Activated gamma-delta T cell treated with Interleukin-2 at 50 U/mL for 16 hours (primary cell): ENCODE results near the gene TGFA.

Experiments
- DNase-seq: peaks from one replicate; pipeline ENCODE4 v3.0.0-alpha.2; 2020

Gene TGFA

DNA sequence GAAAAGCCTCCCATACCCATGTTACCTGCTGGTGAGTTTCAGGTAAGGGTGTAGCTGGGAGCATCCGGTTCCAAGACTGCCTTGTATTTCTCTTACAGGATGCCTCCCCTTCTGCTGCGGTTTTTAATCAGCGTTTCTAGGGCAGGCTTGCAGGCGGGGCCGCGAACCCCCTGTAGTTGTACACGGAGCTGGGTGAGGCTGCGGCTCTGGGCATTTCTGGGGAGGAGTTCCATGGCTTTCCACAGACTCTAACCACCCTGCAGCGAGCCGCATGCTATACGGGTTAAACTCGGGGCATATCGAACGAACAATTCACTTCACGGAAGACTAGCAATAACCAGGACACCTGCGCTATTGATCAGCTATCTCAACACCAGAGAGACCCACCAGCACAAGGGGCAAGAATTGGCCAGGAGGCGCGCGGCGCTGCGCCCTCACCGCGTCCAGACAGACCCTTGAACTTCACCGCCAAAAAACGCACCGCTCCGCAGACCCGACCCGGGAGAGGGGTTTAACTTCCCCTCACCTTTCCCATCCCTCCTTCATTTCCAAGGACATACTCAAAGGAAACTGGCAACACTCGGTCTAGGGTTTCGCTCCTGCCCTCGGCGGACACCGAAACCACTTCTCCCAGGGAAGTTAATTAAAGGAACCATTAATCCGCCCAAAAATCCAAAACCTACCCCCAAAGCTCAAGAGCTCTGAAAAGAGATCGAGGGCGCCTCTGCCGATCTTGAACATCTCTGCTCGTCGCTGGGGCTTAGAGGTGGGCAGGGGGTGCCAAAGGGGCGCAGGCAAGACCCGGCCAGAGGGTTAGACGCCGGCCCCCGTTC lies 909 bp downstream of the TGFA start:
- DNase-seq = no peak

DNA sequence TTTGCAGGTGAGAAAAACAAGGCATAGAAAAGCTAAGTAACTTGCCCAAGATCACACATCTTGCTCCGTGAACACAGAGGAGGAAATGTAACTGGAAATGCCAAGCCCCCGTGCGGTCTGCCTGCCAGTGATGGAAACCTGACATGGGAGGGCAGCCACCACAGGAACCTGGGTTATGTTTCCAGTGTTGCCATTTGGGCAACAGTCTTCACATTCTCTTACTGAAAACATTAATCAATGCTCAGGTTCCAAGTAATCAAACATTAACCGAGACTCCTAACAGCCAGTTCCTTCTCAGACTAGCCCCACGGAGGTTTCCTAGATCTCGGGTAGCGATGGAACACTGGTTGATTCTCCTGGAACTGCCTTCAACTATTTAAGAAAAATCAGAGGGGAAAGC lies 2.5 kb downstream of the TGFA start:
- no peak for DNase-seq

DNA sequence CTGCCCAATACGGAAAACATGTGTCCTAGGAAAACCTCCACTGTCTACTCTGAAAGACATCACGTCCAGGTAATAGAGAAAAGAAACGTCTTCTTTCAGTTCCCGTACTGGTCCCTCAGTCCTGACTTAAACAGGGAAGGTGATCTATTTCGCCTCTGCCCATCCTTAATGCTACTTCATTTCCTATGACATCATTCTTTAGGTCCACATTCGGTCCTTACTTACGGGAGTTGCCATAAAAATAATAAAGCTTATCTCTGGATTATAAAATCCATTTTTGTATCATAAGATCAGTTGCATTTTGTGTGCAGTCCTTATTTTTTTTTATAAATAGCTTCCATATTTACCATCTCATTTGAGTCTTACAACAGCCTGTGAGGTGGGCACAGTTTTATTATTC lies 3.7 kb downstream of the TGFA start:
- no peak for DNase-seq

DNA sequence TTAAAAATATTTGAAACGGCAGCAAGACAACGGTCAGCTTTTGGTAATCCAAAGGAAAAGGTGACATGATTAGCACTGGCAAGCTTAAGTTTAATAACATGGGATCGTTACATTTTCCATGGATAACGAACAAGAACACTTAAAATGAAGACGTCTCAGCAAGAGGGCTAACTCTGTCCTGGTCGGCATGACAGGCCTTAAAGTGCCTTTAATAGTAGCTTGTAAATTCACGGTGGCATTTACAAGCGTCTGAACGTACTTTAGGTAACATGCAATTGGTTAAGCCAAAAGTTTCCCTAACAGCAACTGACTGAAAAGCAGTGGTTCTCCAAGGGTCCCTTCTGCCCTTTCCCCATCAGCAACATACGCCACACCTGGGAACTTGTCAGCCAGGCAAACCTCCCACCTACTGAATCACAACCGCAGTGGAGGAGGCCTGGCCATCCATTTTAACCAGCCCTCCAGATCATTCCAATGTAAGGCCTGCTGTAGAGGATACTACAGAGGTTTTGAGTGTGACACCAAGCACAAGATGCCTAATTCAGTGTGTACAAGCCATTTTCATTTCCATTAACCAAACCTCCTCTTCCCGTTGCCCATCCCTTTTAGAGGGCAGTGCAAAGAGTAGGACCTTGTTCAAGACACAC lies 4.4 kb downstream of the TGFA start:
- DNase-seq = no peak

DNA sequence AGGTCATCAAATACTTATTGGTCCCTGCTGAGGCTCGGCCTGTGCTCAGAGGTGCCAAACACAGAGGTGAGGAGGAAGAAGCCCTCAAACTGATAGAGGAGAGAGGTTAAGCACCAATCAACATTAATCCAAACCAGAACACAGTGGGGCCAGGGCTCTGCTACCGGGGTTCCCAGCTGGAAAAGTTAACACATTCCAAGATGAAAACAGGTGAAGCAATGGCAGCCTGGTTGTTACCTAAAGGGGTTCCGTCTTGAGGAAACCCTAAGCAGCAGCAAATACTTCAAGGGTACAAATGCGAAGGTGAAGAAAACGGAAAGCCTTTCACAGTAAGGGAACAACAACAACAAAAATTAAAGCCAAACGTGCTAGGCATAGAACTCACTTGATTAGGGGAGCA lies 5.4 kb downstream of the TGFA start:
- DNase-seq = no peak

DNA sequence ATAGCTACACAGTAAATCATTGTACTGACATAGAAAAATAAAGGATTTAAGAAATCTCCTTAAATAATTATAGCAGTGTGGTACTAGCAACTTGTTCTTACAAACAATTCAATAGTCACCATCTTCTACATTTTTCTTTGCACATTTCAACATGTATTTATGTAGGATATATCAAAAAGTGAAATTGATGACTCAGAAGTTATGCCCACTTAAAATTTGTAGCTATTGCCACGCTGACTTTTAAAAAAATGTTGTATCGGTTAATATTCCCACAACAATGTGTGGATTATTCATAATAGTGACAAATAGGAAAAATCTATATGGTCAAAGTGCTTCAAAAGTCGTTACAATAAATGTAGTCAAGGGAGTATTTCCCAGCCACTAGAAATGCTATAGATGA lies 6.7 kb downstream of the TGFA start:
- DNase-seq = no peak

DNA sequence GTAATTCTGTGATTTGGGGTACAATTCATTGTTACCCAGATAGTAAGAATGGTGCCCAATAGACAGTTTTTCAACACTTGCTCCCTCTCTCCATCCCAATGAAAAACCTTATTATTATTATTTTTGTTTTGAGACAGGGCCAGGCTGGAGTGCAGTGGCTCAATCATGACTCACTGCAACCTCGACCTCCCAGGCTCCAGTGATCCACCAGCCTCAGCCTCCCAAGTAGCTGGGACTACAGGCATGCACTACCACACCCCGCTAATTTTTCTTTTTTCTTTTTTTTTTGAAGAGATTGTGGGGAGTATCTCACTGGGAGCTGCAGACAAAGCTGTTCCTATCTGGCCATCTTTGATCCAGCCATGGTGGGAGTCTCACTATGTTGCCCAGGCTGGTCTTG lies 7.2 kb downstream of the TGFA start:
- DNase-seq = no peak

DNA sequence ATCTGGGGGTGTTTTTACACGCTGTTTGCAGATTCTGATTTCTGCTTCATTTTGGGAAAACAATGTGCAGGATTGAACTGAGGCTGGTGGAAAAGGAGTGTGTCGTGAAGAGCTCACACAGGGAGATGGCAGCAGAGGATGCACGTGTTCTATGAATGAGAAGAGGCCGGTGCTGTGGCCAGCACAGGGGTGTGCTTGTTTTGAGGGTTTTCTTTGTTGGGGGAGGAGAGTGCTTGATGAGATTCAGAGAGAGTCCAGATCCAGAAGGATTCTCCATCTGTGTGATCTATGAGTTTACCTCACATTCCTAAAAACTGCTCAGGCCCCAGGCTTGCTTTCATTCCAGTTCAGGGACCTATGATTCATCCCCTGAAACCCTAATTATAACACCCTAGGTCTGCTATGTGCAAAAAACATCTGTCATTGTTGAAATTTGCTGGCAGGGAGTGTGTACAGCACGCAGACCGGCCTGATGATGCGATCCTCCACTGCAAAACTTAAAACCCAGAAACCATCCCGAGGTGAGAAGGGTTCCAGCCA lies 12.1 kb downstream of the TGFA start:
- no peak for DNase-seq

DNA sequence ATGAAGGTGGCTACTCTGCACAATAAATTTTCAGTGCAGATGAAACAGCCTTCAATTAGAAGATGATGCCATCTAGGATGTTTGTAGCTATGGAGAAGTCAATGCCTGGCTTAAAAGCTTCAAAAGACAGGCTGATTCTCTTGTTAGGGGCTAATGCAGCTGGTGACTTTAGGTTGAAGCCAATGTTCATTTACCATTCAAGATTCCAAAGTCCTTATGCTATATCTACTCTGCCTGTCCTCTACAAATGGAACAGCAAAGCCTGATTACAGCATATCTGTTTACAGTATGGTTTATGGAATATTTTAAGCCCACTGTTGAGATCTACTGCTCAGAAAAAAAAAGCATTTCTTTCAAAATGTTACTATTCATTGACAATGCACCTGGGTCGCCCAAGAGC lies 15.8 kb downstream of the TGFA start:
- no peak for DNase-seq

DNA sequence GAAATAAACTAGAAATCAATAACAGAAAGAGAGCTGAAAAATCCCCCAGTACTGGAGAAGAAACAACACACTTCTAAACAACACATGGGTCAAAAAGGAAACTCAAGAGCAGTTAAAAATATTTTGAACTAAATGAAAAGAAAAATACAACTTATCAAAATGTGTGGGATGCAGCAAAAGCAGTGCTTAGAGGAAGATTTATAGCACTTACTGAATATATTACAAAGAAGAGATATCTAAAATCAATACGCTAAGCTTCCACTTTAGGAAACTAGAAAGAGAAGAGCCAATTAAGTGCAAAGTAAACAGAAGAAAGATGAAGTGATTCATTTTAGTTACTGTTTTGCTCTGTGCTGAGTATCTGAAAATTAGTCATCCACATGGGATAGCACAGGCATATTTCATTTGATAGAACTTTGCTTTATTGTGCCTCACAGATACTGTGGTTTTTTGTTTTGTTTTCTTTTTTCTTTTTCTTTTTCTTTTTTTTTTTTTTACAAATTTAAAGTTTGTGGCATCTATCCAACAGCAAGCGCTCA lies 17.0 kb downstream of the TGFA start:
- DNase-seq = no peak

DNA sequence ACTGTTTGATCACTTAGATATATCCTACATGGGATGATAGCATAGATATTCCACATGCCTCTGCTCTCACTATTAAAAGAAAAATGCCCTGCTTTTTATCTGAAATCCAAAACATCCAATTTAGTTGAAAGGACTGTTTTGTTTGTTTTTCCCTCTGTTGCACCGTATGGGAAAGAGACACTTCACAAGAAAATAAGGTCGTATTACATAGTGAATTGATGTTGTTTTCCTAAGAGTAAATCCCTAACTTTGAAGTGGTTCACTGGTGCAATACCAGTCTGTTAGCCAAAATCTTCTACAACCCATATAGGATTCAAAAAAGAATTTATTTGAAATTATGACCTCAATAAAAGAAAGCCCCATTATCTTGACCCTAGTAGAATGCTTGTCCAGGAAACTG lies 18.1 kb downstream of the TGFA start:
- no peak for DNase-seq

DNA sequence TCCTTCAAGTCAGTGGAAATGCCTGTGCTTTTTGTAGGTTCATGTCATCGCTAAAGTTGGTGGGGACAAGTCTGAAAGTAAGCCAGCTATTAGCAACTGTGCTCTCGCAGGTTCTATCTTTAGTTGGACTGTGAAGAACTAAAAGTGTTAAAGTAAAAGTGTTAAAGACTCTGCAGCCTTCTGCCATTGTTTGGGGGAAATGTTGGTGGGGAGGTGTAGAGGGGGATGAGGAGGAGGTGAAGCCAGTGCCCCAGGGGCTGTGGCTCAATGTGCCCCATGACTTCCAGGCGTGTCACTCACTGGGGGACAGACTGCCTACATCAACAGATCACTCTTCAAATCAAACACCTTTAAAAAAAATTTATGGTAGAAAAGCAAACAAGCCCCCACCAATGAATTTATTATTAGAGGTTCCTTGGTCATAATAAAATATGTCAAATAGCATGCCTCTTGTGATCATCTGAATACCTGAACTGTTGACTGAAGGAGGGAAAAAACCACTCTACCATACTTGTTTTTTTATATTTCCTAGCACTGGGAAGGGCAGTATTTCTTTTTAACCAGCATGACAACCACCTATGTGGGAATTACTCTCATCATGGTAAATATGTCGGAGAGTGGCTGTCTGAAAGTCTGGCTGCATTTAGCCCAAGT lies 19.3 kb downstream of the TGFA start:
- no peak for DNase-seq

DNA sequence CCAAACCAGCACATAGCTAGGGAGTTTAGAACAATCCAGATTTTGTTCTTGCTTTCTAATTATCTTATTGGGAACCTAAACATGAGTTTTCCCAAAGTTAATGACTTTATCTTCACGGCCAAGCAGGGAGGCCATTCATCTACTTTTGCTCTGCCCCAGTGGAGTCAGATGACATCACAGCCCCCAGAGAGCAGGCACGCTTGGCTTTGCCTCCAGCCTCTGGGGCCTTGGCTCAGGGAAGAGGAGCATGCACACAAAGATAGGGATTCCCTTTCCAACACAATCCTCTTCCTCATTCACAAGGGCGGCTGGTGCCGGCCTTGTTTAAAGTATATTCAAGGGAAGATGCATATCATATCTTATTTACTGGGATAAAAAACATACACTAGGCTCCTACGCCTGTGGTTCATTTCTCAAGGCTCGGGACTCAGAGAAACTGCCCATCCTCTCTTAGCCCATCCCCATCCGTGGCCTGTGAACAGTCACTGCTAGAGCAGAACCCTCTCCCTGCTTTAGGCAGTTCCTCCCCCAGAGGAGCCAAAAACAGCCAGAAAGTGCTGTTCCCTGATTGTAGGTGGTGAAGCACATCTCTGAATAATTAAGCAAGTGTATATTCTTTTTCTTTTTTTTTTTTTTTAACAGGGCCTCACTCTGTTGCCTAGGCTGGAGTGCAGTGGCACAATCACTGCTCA lies 21.2 kb downstream of the TGFA start:
- no peak for DNase-seq

DNA sequence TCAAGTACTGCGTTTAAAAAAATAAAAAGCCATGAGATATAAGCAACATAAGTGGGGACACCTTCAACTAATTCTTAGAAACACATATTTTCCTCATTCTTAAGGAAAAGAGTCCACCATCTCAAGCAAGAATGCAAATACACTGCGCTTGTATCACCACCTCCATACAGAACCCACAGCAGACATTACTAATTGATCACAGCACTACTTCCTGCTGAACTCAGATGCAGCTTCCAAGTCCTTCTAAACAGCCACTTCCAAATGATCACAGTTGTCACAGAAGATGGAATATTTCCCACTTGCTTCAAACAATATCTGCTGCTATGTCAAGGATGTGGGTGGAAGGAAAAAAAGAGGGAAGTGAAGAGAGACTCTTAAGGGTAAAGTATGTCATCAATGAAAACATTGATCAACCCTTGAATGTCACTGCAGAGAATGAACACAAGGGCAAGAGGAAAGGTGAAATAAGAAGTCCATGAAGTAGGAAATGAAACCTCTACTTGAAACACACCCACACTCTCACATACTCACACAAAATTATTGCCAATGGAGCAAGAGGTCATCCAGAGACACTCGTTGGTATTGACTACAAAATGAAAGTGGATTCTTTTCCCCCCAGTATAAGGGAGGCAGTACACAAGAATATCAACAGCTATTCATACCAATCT lies 22.1 kb downstream of the TGFA start:
- DNase-seq = no peak

DNA sequence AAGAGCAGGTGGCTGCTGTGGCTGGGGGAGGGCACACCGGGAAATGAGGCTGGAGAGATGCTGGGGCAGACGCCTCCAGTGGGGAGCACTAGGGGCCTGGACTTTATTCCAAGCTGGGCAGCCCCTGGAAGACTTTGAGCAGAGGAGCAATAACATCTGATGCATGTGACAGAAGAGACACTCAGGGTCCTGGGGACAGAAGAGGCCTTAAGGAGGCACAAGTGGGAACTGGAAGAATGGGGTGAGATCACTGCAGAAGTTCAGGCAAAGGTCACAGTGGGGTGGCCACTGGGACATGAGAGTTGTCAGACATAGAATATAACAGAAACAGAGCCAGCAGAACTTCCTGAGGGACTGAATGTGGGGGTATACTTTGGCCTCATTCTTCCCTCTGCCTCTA lies 24.0 kb downstream of the TGFA start:
- no peak for DNase-seq

DNA sequence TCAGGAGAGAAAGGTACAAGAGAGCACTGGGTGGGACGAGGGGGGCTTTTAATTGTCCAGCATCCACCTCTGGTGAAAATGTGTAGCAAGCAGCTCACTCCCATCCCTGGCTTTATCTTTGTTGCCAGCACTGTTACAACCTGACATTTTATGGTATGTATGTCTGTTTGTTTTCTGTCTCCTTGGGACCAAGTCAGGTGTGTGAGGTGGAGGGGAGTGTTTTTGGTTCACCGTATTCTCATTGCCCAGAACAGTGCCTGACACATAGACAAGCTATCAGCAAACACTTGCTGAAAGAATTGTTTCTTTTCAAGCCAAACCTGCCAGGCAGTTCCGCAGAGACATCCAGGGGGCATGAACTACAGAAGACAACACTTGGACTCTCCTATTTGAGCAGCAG lies 24.7 kb downstream of the TGFA start:
- DNase-seq = no peak

DNA sequence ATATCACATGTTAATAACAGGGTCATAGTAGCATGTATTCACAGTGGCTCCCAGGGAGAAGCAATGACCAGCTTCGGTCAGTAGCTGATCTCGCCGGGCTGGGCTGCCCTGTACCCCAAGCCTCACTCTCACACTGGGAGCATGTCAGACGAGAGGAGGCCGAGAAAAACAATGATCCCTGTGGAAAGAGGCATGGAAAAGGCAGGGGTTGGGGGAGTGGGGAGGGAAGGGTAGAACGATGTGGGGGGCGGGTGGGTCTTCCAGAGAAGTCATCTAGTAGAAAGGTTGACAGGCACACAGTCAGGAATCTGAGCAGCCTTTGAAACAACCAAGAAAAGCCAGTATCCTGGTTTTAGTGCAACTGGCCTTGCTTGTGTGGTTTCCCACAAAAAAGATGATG lies 25.4 kb downstream of the TGFA start:
- DNase-seq = no peak

DNA sequence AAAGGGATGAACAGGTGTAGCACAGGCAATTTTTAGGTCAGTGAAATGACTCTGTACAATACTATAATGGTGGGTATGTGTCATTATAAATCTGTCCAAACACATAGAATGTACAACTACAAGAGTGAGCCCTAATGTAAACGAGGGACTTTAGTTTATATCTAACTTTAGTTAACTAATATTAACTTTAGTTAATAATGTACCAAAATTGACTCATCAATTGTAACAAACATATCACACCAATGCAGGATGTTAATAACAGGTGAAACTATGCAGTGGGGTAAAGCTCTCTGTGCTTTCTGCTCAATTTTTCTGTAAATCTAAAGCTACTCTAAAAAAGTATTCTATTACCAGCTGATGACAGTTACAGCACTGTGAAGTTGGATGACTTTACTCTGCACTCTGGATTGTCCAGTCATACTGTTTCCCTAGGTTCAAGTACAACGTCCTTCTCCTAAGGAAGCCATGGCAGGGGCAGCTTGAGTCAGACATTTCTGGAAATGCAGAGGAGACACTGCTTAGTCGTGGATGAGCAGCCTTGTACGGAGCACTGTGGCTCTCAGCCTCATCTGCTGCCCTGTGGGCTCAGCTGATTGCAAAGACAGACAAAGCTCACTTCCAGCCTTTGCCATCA lies 26.1 kb downstream of the TGFA start:
- no peak for DNase-seq

DNA sequence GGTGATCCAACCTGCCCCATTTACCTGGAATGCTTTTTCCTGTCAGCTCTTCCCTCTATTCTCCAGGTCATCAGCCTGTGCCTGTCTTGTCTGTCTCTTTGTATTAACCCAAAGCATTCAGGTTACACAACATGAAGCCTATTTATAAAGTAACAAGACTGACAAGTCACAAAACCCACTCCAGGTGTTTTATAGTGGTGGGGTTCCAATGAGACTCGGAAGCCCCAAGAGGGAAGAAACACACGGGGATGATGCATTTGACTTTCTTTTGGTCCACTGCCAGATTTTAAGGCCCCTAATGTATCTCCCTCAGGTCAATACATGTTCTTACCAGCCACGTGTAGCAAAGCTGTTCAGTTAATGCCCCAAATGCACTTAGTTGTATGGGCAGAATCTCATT lies 27.5 kb downstream of the TGFA start:
- no peak for DNase-seq

DNA sequence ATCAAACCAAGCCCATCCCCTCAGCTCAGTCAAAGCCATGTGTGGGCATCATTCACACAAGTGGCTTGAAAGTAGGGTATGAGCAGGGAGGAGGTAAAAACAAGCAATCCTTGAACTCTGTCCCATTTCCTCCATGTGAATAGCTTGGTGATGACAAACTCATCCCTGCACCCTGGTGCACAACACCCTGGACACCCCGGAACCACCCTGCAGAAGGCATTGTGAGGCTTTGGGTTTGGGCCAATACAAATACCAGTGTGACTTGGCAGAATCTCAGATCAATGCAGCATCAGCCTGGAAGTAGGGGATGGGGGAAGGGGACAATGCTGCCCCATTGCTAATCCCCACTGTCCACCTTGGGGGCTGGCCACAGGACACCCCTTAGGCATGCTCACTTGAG lies 28.6 kb downstream of the TGFA start:
- DNase-seq = no peak

DNA sequence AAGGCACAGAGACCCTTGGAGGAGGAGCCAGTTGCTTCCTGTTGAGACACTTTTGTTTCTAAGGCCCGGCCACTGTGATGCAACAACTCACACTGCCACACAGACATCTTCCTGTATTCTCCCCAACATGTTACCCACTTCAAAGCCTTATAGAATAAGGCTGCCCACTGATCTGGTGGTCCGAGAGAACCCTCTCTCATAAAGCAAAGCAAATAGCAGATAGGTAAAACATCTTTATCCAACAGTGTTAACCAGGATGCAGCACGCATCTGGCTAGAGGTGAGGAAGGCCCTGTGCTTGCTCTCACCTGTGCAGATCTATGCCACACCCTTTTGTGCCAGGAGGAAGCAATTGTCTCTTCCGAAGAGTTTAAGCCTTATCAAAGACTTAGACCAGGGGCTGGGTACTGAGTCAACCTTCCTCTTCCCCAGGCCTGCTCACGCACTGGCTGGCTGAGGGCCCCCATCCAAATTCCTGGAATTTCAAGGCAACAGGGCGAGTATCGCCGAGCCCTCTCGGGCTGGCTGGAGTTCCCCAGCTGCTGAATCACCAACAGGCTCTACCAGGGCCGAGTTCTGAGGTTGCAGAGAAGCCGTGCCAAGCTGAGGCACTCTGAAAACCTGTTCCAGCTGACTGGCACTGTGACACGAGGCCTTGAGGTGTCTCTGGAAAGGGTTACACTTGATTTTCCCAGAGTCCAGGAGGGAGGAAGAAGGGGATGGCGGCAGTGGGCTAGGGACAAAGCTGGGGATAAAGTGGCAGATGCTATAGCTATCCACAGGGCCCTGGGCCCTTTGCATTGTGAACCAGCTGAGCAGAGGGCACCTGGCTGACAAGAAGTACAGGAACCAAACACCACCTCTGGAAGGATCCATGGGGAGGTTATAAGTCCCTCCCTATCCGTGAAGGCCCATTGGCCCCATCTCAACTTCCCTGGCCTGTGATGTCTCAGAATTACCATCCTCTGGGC lies 29.3 kb downstream of the TGFA start:
- peak; percentile 43 for DNase-seq
